ENCODE results near the gene SYT14.
"Not testable (repeated sequence)": the region's sequence is repeated elsewhere in the genome, so short reads cannot be mapped to it uniquely, and the experiment has no call there.

Gene SYT14

DNA sequence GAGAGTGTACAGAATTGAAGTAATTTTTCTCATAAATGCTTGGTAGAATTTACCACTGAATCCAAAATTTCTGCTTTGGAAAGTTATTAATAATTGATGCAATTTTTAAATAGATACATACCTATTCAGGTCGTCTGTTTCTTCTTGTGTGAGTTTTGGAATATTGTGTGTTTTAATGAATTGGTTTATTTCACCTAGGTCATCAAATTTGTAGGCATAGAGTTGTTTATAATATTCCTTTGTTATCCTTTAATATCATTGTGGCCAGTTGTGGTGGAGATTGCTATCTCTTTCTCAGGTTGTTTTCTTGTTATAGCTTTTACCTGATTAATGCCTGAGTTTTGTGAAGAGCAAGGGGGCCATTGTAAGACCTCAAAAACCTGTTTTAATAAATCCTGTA is 93.5 kb downstream of the SYT14 start:
- DNase-seq = no peak

DNA sequence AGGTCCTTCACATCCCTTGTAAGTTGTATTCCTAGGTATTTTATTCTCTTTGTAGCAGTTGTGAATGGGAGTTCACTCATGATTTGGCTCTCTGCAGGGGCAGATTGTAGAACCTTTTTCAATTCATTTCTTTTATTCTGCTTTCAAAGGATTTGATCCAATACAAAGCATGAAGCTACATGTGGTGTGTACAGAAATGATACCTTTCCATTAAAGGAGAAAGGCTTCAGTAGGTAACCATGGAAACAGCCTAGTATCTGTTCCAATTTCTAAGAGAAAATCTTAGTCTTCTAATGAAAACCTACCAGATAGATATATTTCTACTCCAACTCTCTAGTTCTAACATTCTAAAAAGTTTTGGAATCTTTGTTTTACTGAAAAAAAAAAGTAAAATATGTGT is 105.0 kb downstream of the SYT14 start:
- DNase-seq = no peak

DNA sequence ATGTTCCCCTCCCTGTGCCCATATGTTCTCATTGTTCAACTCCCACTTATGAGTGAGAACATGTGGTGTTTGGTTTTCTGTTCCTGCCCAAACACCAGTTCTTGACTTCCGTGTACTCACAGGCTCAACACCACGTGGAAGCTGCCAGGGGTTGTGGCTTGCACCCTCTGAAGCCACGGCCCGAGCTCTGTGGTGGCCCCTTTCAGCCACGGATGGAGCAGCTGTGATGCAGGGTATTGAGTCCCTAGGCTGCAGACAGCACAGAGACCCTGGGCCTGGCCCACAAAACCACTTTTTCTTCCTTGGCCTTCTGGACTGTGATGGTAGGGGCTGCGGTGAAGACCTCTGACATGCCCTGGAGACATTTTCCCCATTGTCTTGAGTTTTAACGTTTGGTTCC is 111.6 kb downstream of the SYT14 start:
- DNase-seq = no peak

DNA sequence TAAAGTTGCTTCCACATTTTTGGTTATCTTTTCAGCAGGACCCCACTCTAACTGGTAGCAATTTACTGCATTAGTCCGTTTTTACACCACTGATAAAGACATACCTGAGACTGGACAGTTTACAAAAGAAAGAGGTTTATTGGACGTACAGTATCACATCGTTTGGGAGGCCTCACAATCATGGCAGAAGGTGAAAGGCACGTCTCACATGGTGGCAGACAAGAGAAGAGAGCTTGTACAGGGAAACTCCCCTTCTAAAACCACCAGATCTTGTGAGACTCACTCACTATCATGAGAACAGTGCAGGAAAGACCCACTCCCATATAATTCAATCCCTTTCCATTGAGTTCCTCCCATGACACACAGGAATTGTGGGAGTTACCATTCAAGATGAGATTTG is 112.5 kb downstream of the SYT14 start:
- not testable (repeated sequence) for DNase-seq

DNA sequence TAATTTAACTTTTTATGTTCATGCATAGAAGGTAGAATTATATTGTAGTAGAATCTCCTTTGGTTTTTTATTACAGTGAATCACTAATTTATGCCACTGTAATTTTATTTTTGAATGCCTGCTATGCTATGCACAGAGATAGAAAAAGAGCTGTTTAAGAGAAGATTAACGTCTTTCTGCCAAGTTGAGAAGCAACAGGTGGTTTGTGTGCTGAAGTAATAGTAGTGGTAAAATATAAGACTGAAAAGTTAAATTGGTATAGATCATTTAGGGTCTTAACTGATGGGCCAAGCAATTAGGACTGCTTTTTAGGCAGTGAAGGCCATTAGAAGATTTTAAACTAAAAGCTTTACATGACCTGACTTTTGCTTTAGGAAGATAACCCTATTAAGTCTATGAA is 115.1 kb downstream of the SYT14 start:
- DNase-seq = no peak

DNA sequence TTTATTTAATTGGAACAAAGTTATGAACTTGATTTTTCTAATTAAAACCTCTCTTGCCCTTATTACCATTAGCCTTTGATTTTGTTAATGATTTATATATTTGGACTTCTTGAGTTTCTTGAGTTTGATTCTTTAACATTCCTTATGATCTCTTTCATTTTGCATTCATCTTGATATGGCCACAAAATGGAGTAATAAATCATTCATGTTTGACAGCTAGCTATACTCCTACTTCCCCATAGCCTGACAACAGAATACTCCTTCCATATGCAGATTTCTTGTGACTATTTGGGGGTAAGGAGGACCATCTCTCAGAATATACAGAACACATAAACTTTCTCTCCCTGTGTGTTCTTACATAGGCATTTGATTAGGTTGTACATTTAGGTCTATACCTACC is 119.6 kb downstream of the SYT14 start:
- DNase-seq = no peak

DNA sequence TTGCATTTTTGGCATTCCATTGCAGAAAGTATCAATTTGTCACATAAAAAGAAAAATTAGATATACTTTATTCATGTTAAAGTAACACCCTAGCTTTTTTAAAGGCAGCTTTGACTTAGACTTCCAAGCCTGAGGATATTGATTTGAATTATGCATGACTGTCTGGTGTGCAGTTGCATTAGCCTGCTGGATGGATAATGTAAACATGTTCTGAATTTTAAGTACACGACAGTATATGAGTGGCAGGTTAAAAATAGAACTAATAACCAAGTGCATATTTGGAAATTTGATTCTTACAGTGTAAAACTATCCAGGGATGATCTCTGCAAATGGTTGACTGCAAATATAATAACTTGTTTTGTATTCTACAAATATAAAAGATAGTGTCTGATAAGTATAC is 124.0 kb downstream of the SYT14 start:
- no peak for DNase-seq

DNA sequence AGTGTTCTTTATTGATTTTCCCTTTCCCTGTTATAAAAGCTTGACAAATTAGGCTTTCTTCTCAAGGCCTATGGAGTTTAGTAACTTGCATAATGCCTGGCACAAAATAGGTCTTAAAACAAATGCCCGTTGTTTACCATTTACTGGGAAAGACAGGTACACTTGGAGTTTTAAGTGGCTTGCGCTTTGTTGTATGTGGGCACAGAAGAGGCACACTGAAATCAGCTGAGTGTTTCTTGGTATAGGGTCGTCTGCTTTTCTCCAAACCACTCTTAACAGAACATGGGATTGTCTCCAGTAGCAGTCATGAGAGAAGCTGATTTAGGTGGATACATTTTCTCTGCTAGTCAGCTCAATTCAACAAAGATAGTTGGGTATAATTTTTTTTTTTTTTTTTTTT is 132.5 kb downstream of the SYT14 start:
- DNase-seq = no peak

DNA sequence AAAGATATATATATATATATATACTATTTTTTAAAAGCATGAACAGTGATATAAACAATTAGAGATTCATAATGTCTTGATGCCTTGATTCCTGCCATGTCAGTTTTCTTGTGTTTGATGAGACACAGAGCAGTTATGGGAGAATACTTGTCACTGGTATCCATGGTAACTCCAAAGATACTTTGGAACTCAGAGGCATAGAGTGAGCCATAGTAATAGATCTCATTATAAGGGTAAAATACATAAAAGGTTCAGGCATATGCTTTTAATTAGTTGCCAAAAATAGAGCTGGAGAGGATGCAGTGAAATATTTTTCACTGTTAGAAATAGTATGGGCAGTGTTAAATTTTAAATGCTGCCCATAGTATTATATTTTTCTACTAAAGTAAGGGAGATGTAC is 134.1 kb downstream of the SYT14 start:
- DNase-seq = peak in 1 of 2 experiments; percentile 27

DNA sequence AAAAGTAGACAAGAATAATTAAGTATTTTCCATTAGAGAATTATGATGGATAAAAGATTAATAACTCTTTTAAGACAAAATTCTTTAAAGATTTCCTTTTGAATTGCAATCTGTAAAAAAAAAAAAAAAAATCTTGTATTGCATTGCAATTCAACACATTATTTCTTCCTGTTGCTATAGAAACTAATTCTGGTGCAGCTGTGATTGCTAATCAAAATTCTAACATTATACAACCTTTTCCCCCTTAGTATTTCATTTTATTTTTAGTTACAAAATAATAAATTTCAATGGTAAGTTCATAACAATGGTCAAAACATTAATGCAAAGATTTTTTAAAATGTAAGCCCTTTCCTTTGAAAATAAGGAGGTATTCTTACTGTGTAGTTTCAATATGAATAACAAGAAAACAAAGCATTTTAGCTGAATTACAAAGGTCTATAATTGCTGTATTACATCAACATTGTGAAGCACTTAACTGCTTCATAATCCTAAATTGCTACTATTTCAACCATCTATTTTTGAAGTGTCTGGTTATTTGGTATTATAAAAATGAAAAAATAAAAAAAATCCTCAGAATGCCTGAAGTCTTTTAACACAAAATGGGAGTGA is 135.0 kb downstream of the SYT14 start:
- no peak for DNase-seq

DNA sequence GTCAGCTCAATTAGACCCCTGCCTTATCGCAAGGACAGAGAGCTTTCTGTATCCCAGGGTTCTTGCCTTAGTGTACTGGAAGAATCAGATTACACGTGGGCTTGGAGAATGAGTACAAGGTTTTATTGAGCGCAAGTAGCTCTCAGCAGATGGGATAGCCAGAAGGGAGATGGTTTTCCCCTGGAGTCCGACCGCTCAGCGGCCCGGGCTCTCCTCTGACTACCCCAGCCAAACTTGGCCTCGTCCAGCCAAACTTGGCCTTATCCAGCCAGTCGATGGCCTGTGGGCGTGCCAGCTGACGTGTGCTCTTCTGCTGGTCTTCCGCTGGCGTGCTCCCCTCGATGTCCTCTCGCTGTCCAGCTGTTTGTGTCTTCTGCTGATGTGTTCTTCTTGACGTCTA is 136.9 kb downstream of the SYT14 start:
- DNase-seq = no peak

DNA sequence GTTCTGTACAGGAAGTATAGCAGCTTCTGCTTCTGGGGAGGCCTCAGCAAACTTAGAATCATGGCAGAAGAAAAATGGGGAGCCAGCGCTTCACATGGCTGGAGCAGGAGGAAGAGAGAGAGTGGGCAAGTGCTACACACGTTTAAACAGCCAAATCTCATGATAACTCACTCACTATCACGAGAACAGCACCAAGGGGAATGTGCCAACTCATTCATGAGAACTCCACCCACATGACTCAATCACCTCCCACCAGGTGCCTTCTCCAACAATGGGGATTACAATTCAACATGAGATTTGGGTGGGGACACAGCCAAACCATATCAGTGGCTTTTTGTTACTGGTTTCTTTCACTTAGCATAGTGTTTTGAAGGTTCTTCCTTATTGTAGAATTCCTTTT is 138.6 kb downstream of the SYT14 start:
- no peak for DNase-seq

DNA sequence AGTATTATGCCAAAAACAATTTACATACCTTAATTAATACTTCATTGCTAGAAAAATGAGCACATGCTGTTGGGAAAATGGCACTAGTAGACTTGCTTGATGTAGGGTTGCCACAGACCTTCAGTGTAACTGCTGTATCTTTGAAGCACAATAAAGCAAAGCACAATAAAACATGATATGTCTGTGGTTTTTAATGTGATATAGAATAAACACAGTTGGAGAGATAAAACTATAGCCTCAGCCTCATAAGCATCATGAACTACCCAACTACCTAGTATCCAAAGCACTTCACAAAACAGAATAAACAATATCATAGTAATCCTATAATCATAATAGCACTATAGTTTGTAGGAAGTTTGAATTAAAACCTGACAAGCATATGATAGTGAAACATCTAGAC is 143.5 kb downstream of the SYT14 start:
- no peak for DNase-seq

DNA sequence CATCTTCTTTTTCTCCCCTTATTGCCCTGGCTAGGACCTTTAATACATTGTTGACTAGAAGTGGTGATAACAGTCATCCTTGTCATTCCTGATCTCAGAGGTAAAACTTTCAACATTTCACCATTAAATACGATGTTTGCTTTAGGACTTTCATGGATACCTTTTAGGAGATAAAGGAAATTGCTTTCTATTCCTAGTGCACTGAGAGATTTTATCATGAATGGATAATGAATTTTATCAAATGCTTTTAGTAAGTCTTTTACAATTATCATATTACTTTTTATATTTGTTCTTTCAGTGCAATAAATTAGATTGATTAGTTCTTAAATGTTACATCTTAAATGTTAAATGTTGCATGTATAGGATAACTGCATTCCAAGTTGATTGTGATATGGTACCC is 147.3 kb downstream of the SYT14 start:
- DNase-seq = no peak

DNA sequence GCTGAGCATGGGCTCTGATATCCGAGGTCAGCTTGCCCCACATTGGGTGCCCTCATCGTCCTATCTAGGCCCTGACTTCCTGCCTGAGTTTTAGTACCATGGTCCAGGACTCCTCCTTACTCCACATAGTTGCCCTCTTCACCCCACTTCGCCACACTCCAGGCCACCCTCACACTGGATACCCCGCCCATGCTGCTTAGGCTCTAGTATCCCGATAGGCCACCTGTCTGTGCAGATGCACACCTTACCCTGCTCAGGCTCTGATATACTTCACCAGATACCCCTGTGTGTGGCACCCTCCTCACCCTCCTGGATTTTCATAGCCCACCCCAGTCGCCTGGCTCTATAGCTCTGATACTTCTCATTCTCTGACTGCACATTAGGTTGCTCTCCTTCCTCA is 149.0 kb downstream of the SYT14 start:
- DNase-seq = no peak

DNA sequence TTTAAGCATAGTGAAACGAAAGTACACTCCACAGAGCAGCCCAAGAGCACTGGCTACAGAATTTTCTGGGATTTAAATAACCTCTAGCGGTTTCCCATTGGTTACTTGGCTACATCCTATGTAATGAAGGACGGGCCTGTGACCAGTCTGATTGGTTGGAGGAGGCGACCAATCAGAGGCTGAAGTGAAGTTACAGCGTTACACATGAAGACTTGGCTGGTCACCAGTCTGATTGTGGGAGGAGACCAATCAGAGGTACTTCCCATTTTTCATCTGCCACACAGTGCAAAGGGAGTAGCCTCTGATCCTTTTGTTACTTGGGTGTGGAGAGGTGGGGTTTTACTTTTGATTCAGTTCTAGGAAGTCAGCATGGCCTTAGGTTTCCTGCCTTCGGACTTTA is 151.8 kb downstream of the SYT14 start:
- no peak for DNase-seq

DNA sequence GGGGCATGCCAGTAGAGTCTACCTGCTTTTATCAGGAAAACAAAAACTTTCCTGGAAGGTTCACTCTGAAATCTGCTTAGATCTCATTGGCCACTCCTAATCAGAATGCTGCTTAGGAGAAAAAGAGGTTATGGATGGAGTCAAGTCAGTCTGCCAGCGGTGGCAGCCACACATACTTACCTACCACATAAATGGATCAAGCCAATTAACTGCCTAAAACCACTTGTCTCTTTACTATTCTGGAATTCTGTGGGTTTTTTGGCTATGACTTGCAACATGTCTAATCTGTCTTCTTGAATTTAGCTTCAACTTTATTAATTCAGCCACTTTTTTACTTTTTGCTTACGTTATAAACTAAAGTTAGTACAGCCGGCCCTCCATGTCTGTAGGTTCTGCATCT is 154.3 kb downstream of the SYT14 start:
- DNase-seq = no peak

DNA sequence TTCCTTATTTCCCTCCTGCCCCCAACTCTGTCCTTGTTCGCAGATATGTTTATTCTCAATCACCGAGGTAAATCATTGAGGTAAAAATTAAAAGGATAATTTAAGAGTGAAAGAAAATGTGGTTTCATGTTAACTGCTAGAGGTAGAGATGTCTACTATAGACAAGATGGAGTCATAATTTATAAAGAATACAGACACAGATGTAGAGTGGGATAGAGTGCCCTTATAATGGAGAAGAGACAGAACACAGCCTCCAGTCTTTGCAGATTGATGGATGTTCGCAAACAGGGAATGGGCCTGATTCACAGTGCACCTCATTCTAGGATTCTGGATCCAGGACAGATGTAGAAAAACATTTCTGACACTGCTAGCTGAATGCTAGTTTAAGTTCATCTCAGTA is 155.4 kb downstream of the SYT14 start:
- no peak for DNase-seq

DNA sequence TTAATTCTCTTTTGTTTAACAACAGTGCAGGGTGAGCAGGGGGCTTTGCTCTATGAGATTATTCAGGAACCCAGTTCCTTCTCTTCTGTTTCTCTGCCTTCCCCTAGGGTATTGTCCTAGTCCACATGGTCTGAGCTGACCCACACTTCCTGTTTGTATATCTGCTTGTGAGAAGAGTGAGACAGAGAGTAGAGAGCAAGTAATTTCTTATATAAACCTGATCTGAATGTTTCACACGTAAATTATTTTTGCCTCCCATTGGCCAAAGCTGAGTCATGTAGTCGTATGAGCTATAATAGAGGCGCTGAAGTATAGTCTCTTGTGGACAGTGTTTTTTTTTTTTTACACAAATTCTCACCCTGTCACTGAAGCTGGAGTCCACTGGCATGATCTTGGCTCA is 160.3 kb downstream of the SYT14 start:
- no peak for DNase-seq

DNA sequence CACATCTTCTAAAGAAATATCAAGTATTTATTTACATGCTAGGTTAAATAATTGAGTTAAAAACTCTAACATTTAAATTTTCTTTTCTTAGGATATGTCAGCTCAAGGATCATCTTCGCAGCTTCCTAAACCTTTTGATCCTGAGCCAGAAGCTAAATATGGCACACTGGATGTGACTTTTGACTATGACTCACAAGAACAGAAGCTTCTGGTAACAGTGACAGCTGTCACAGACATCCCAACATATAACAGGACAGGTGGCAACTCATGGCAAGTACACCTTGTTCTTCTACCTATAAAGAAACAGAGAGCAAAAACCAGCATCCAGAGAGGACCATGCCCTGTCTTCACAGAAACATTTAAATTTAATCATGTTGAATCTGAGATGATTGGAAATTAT is 161.9 kb downstream of the SYT14 start:
- peak; percentile 7 to 66 for DNase-seq

DNA sequence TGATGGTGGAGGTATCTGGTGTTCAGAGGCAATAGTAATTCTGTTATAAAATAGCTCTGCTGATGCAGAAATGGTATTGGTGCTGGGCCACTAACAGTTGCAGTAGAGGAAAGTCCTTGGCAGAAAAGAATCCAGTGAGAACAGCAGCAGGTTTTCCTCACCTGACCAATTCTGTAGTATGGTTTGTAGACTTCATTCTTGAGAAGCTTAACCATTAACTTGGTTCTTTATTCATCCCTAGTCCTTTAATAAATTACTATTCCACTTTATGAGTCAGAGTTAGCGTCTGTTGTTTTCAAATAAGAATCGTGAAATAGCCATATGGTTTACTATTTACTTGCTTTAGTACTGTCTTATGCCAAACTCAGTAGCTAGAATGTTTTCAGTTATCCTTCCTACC is 166.1 kb downstream of the SYT14 start:
- DNase-seq = peak in 1 of 2 experiments; percentile 56

DNA sequence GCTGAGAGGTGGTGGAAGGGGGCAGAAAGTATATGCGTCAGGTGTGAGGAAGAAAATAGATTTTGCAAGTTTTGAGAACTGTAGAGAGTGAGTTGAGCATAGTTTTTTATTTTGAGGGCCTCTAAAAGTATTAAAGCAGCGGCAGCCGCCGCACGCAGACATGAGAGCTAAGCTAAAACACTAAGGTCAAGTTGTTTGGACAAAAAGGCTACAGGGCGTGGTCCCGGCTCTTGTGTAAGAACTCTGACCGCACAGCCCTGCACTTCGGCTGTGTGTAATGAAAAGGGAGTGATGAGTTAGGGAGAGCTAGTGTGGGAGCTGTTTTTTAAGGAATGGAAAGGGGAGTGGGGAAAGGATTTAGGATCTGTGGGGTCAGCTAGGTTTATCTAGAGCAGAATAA is 174.9 kb downstream of the SYT14 start:
- DNase-seq = not testable (repeated sequence)

DNA sequence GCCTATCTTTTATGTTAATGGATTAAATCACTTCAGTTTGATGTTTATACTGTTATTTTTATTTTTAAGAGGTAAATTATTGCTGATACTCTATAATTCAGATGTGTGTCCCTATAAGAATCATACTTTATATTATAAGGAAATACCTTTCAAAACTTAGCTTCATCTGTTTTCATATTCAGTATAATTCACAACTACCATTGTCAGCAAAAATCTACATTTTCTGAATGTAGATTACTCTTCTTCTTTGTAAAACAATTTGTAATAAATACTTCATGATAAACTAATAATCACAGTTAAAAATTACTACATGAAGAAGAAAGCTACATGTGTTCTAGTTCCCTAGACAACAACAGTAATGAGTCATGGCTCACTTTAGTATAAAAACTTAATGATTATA is 179.2 kb downstream of the SYT14 start:
- DNase-seq = no peak

DNA sequence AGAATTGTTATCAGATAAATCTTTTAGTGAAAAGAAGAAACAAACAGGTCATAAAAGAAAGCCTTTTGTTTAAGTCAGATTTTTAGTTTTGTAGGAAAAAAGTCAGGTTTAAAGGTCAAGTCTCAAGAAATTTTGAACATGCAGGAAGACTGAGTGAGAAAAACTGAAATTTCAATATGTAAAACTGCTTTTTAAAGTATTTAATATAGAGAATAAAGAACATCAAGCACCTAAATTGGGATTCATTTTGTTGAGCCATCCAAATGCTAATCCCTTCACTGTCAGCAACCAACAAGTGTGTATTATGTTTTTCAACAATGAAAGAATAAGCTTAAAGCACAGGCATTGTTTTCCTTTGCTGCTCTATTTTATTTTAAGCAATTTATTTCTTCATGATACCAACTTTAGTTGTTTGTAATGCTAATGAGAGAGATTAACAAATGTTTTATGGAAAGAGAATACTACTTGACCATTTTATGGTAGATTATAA is 179.7 kb downstream of the SYT14 start:
- DNase-seq = no peak

DNA sequence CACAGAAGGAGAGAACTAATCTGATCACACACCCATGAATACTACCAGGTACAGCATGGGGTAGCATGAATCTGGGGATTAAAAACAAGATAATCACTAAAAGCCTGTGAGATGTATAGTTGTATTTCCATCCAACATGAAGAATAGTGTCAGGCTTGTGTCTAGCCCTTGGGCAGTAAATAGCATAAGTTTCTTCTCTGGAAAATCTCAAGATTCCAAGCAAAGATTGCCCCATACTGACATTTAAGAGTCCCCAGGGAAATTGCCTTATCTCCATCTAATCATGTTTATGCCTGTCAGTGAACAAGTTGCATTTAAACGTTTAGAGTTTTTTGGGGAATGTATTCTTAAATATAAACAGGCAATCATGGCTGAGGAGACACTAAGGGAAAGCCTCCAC is 185.4 kb downstream of the SYT14 start:
- no peak for DNase-seq
